Right forelimb (tissue), 1 donor: ENCODE results near the gene LZTR1.
"Not testable (repeated sequence)": the region's sequence is repeated elsewhere in the genome, so short reads cannot be mapped to it uniquely, and the experiment has no call there.

Source experiments
- DNase-seq: peaks from one replicate; pipeline ENCODE4 v3.0.0-alpha.2; 2018

The LZTR1 gene

DNA sequence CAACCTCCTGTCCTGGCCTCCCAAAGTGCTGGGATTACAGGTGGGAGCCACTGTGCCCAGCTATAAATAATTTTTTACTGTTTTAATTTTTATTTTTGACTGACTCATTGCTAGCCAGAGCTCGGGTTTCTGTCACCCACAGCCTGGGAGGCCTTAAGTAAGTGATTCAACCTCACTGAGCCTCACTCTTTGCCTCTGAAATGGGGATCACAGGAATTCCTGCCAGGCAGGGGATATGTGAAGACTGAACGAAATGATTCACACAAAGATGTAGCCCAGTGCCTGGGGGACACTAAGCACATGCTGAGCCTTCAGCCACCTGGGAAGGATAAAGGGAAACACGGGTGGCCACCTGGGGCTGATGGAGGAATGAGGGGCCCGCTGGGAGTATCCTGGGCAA is 59.8 kb downstream of the LZTR1 start:
- no peak for DNase-seq

GRCh38 chr22:21042978-21043859 is 61.1 kb downstream of the LZTR1 start:
- DNase-seq, result no peak

GRCh38 chr22:21043860-21044535 is 61.9 kb downstream of the LZTR1 start:
- no peak for DNase-seq

DNA sequence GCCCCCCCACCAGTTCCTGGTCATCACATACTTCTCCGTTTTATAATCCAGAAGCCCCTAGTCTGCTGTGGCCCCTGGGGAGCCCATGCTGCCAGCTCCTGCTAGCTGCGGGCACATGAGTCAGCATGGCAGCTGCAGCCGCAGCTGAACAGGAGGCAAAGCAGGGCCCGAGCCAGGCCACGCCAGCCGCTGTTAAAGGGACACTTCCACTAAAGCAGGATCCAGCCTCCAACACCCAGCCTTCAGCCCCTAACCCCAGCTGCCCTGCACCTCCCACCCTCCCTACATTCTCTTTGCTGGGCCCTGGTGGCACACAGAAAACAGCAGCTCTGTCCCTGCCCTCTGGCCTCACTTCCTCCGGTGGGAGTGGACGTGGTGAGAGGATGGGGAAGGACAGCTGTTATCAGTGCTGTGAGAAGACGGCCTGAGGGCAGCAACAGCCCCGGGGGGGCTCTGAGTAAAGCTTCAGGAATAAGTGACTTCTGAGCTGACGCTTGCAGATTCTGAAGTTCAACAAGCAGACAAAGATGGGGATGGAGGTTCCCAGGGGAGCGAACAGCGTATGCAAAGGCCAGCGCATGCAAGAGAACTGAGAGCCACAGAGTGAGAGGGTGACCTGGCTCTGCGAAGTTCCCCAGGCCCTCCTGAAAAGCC is 63.0 kb downstream of the LZTR1 start:
- peak; percentile 69 for DNase-seq

DNA sequence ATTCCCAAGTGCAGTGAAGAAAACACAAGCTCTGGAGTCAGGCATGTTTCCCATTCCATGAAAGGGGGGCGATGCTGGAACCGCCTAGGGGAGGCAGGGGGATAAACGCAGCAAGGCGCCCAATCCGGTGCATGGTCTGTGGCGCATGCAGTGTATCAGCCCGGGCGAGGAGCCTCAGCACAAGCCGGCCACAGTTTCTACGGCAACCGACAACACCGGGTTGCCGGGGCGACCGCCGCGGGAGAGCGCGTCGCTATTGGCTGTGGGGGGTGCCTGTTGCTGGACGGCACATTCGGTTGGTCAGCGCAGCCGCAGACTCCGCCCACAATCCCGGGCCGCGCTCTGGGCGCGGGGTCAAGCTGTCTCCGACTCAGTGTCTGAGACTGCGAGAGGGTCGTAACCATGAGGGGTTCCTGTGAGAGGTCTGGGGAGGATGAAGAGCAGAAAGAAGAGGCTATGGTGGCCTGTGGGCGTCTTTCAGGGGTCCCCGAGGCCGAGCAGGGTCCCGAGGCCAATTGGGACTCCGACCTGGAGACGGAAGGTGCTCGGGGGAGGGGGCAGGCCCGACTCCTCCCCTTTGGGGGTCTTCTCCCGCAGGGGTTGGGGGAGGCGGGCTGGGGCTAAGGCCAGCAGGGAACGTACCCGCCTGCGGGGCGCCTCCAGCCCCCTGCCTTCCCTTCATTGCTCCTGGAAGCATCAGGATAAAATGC is 63.6 kb downstream of the LZTR1 start, which contains the start of gene LRRC74B:
Gene LRRC74B, plus strand, starts transcription at position 362 of the 710 bp plus-strand sequence. Its CDS starts 41 bp downstream, at position 403.
- peak; percentile 93 for DNase-seq

DNA sequence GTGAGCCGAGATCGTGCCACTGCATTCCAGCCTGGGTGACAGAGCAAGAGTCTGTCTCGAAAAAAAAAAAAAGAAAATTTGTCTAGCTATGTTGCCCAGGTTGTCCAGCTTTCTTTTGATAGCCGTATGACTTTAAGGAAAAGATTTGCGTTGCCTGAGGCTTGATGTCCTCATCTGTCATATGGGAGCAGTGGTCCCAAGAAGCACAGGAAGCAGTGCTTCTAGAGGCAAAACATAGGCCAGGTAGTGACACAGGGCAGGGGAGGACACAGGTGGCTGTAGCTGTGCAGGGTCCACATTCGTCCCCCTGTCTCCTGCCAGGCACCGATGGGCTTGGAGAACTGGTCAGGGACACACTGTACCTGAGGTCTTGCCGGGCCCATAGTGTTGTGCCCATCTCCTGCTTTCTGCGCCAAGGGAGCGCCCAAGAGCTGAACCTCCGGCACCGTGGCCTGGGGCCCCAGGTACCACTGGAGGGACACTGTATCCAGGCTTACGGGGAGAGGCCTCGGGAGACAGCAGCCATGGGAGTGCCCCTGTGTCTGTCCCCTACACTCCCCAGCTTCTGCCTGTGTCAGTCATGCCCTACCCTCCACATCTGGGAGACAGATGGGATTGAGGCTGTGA is 65.1 kb downstream of the LZTR1 start:
- no peak for DNase-seq

- no peak for DNase-seq
Measured at GRCh38 chr22:21047730-21048129, 65.6 kb downstream of the LZTR1 start.

GRCh38 chr22:21048448-21048847 is 66.4 kb downstream of the LZTR1 start:
- DNase-seq, result not testable (repeated sequence)
